HG03558 (cell line): ENCODE measurements around the gene ETF1.

Source experiments
- ATAC-seq: cut with Tn5 transposase; IDR thresholded peaks from one replicate; pipeline ENCODE4 v1.9.1; 2021; ENCODE audit warnings: moderate number of reproducible peaks; ENCODE audit not compliant: unreplicated experiment; ENCODE audit errors: extremely low read depth

ETF1 gene

GRCh38 chr5:138564242-138564641 lies 21.2 kb upstream of the ETF1 start:
- no peak for ATAC-seq

GRCh38 chr5:138563340-138564118 lies 20.5 kb upstream of the ETF1 start:
- ATAC-seq, result no peak

- no peak for ATAC-seq
Measured at GRCh38 chr5:138560971-138561370, 17.9 kb upstream of the ETF1 start.

GRCh38 chr5:138559937-138560336 lies 16.9 kb upstream of the ETF1 start:
- no peak for ATAC-seq

- no peak for ATAC-seq
Measured at GRCh38 chr5:138557677-138558076, 14.6 kb upstream of the ETF1 start.

GRCh38 chr5:138554143-138554542 lies 11.1 kb upstream of the ETF1 start:
- ATAC-seq, result no peak

- ATAC-seq, result no peak
Measured at GRCh38 chr5:138553437-138554095, 10.5 kb upstream of the ETF1 start.

- no peak for ATAC-seq
Measured at GRCh38 chr5:138552657-138553056, 9.6 kb upstream of the ETF1 start.

GRCh38 chr5:138549414-138549813 lies 6.4 kb upstream of the ETF1 start:
- ATAC-seq, result no peak

- no peak for ATAC-seq
Measured at GRCh38 chr5:138545919-138546562, 3.0 kb upstream of the ETF1 start.

GRCh38 chr5:138544181-138545134 lies 1.4 kb upstream of the ETF1 start:
- ATAC-seq, result no peak

- ATAC-seq, result no peak
Measured at GRCh38 chr5:138543730-138544104, 681 bp upstream of the ETF1 start.

- ATAC-seq, result no peak
Measured at GRCh38 chr5:138542180-138542955, 668 bp downstream of the ETF1 start.

GRCh38 chr5:138541511-138542179 lies 1.4 kb downstream of the ETF1 start:
- no peak for ATAC-seq

- ATAC-seq, result no peak
Measured at GRCh38 chr5:138539791-138540190, 3.2 kb downstream of the ETF1 start.

- no peak for ATAC-seq
Measured at GRCh38 chr5:138538943-138539627, 4.0 kb downstream of the ETF1 start.

- ATAC-seq, result no peak
Measured at GRCh38 chr5:138536665-138537315, 6.2 kb downstream of the ETF1 start.

- no peak for ATAC-seq
Measured at GRCh38 chr5:138536215-138536614, 6.8 kb downstream of the ETF1 start.
